Measurements from ENCODE around the gene PLXNB2.

DNA sequence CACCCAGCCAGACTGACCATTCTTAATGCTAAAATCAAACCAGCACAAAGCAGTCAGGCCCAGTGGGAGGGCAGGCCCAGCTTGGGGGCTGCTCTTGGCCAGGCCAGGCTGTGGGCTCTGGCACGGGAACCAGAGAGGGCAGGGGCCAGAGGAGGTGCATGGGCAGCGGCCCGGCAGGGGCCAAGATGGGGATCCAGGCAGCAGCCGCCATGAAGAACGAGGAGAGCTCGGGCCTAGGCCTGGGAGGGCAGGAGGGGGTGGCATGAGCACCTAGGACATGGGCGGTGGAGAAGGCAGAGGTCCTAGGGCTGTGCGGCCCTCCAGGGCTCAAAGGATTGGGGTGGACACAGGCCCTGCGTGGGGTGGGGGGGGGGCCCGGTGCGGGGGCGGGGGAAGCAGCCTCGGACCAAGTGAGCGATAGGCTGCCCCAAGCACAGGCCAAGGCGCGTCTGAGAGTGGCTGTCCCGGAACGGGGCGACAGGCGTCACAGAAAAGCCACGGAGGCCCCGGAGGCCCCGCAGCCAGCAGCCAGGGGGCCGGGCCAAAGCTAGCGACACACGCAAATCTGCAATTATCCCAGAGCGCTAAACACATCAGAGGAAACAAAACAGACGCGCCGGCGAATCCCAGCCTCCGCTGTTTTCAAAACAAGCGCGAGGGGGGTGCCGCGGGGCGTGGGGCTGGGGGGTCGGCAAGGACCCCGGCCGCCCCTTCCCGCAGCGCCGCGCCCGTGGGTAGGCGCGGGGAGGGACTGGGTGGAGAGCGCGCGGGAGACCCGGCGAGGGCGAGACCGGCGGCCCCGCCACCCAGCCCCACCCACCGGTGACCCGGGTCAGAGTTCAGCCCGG, 8.3 kb downstream of the PLXNB2 start:
- TF ChIP-seq, protein P1, sequence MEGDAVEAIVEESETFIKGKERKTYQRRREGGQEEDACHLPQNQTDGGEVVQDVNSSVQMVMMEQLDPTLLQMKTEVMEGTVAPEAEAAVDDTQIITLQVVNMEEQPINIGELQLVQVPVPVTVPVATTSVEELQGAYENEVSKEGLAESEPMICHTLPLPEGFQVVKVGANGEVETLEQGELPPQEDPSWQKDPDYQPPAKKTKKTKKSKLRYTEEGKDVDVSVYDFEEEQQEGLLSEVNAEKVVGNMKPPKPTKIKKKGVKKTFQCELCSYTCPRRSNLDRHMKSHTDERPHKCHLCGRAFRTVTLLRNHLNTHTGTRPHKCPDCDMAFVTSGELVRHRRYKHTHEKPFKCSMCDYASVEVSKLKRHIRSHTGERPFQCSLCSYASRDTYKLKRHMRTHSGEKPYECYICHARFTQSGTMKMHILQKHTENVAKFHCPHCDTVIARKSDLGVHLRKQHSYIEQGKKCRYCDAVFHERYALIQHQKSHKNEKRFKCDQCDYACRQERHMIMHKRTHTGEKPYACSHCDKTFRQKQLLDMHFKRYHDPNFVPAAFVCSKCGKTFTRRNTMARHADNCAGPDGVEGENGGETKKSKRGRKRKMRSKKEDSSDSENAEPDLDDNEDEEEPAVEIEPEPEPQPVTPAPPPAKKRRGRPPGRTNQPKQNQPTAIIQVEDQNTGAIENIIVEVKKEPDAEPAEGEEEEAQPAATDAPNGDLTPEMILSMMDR (IDR thresholded peaks at IDR 0.05): no peak
- TF ChIP-seq NRF1 (IDR thresholded peaks at IDR 0.05; ENCODE audit: low read depth, low read length): no peak
- TF ChIP-seq, protein P2, sequence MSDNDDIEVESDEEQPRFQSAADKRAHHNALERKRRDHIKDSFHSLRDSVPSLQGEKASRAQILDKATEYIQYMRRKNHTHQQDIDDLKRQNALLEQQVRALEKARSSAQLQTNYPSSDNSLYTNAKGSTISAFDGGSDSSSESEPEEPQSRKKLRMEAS (IDR thresholded peaks at IDR 0.05; ENCODE audit: low read depth): no peak
- TF ChIP-seq RAD21 (IDR thresholded peaks at IDR 0.05; ENCODE audit: low read length): no peak
- no peak for TF ChIP-seq POLR2AphosphoS5 (IDR thresholded peaks at IDR 0.05; ENCODE audit: low read depth, low read length)
- no peak for TF ChIP-seq ELF1 (IDR thresholded peaks at IDR 0.05)
- no peak for TF ChIP-seq RFX5 (IDR thresholded peaks at IDR 0.05; ENCODE audit: low read length)

Measured in SK-N-SH (cell line).